ENCODE results near the gene ERVFRD-1. TPM values are rescaled to one million over a fixed set of nuclear protein-coding genes. Genes with fewer than 3 reads are reported as not detected.

The ERVFRD-1 gene, protein sequence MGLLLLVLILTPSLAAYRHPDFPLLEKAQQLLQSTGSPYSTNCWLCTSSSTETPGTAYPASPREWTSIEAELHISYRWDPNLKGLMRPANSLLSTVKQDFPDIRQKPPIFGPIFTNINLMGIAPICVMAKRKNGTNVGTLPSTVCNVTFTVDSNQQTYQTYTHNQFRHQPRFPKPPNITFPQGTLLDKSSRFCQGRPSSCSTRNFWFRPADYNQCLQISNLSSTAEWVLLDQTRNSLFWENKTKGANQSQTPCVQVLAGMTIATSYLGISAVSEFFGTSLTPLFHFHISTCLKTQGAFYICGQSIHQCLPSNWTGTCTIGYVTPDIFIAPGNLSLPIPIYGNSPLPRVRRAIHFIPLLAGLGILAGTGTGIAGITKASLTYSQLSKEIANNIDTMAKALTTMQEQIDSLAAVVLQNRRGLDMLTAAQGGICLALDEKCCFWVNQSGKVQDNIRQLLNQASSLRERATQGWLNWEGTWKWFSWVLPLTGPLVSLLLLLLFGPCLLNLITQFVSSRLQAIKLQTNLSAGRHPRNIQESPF
- polyA plus RNA-seq (2011; rRNA removed) (not detected in 2 replicates), polyA plus RNA-seq (2017; fragmentation: RNase III; extraction: RNeasy Plus Mini Kit Qiagen cat#74134 plus additional on column Dnase treatment) (not detected in 3 replicates), polyA minus RNA-seq (2011; rRNA and poly(A)+ RNA removed) (not detected in 2 replicates)
- polyA plus RNA-seq (2012; cell fraction: cytosol; rRNA removed), result not detected in 2 replicates
- polyA plus RNA-seq (2012; cell fraction: nucleus; rRNA removed), result not detected in 2 replicates

DNA sequence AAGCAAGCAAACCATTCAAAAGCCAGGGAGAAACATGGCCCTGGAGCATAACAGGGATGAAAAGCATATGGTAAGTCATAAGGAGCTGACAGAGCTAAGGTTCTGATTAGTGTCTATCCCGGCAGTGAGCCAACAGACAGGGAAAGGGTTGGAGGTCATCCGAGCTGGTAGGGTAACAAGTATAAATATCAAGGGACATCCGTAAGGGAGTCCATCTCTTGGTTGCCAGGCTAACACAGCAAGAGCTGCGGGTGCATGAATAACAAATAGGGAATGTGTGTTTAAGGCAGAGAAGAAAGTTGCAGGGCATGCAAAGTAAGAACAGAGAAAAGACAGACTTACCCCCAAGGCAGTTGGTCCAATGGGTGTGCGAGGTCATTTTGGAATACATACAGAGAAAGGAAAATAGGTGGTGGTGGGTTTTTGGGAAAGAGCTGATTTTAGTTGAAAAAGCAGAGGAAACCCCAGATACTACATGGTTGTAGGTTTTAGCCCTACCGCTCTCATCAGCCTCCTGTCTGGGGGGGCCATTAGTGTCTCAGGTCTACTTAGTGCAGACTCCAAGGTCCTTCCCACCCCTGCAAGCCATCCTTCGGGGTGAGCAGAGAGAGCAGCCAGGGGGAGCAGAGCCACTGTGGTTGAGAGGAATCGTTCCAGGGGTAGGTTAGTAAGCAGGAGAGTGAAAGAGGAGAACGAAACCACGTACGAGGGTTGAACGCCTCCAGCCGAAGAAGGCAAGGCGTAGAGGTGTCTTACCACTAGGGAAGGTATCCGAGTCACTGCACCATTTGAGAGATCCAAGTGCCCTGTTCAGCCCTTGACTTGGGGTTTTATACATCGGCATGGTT, at the start of gene ERVFRD-1:
ERVFRD-1 (minus strand) TSS at position 805 of the 848 bp plus-strand sequence. CDS start 6,415 bp downstream, outside the sequence.
- H3K4me1 ChIP-seq, result peaks cover 8% of the 10 kb centered on the region; the same call in 2 of the 3 replicates
- ChIA-PET CTCF (no interaction called here), POLR2A (no interaction called here)
- H3K9me3 ChIP-seq, result no peaks in the 10 kb centered on the region
- DNase-seq (ENCODE audit: low read depth in 1 of 2, low spot score in 1 of 2), result no peak
- no peak for FAIRE-seq
- WGBS (ENCODE audit: missing lambda C conversion rate), result 89% methylated on average over 16 of the region's 16 CpGs
- TF ChIP-seq EP300 (IDR thresholded peaks at IDR 0.05), result no peak
- TF ChIP-seq NFE2L2 (conservative IDR thresholded peaks at IDR 0.05; ENCODE audit: low read length), result no peak
- TF ChIP-seq HOXA7 (CRISPR knock-in tag; IDR thresholded peaks at IDR 0.05), result no peak
- TF ChIP-seq, protein P1, sequence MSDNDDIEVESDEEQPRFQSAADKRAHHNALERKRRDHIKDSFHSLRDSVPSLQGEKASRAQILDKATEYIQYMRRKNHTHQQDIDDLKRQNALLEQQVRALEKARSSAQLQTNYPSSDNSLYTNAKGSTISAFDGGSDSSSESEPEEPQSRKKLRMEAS (IDR thresholded peaks at IDR 0.05), result no peak
- TF ChIP-seq BHLHE40 (IDR thresholded peaks at IDR 0.05; ENCODE audit: low read depth, low read length), result no peak
- TF ChIP-seq ZSCAN20 (CRISPR knock-in tag; IDR thresholded peaks at IDR 0.05), result no peak
- TF ChIP-seq MAFK (IDR thresholded peaks at IDR 0.05; ENCODE audit: partially characterized antibody), result no peak
- TF ChIP-seq GATA3 (IDR thresholded peaks at IDR 0.05; ENCODE audit: borderline replicate concordance), result no peak
- TF ChIP-seq JUN (IDR thresholded peaks at IDR 0.05), result no peak
- TF ChIP-seq HDAC2 (IDR thresholded peaks at IDR 0.05), result no peak
- no peak within 1 kb of the TSS for H3K27ac ChIP-seq
- H3K4me3 ChIP-seq, result no peak within 1 kb of the TSS
- no peak; a peak in 1 of 6 replicates for ATAC-seq
- no peak within 1 kb of the TSS for H3K4me2 ChIP-seq

DNA sequence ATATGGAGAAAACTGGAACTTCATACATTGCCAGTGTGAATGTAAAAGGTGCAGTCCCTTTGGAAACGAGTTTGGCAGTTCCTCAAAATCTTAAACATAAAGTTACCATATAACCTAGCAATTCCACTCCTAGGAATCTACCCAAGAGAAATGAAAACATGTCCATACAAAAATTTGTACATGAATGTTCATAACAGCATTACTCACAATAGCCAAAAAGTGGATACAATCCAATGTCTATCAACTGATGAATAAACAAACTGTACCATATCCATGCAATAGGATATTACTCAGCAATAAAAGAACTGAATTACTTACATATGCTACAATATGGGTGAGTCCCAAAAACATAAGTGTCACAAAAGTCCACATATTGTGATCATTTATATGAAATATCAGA, 48.7 kb upstream of the ERVFRD-1 start:
- FAIRE-seq, result no peak
- no peak for DNase-seq (ENCODE audit: low read depth in 1 of 2, low spot score in 1 of 2)
- ATAC-seq, result no peak
- Histone ChIP-seq H3K4me2 (no peak overlapping the region), H3K4me1 (peaks cover 9% of the 10 kb centered on the region), H3K9me3 (peaks cover 8% of the 10 kb centered on the region; the same call in 1 of the 3 replicates), H3K4me3 (no peak overlapping the region), H3K27ac (no peak overlapping the region)
- ChIA-PET POLR2A (no interaction called here), CTCF (no interaction called here)
- TF ChIP-seq BHLHE40 (IDR thresholded peaks at IDR 0.05; ENCODE audit: low read depth, low read length) (no peak), GATA3 (IDR thresholded peaks at IDR 0.05; ENCODE audit: borderline replicate concordance) (no peak), MYC (IDR thresholded peaks at IDR 0.05; ENCODE audit: borderline replicate concordance, low read length) (no peak), FOSL2 (IDR thresholded peaks at IDR 0.05) (no peak), FOSL2 (CRISPR knock-in tag; IDR thresholded peaks at IDR 0.05) (no peak), HOXA7 (CRISPR knock-in tag; IDR thresholded peaks at IDR 0.05) (no peak), EHF (CRISPR knock-in tag; IDR thresholded peaks at IDR 0.05) (no peak)
- TF ChIP-seq, protein P2, sequence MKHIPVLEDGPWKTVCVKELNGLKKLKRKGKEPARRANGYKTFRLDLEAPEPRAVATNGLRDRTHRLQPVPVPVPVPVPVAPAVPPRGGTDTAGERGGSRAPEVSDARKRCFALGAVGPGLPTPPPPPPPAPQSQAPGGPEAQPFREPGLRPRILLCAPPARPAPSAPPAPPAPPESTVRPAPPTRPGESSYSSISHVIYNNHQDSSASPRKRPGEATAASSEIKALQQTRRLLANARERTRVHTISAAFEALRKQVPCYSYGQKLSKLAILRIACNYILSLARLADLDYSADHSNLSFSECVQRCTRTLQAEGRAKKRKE (CRISPR knock-in tag; IDR thresholded peaks at IDR 0.05; ENCODE audit: low read depth), result no peak
- TF ChIP-seq, protein P3, sequence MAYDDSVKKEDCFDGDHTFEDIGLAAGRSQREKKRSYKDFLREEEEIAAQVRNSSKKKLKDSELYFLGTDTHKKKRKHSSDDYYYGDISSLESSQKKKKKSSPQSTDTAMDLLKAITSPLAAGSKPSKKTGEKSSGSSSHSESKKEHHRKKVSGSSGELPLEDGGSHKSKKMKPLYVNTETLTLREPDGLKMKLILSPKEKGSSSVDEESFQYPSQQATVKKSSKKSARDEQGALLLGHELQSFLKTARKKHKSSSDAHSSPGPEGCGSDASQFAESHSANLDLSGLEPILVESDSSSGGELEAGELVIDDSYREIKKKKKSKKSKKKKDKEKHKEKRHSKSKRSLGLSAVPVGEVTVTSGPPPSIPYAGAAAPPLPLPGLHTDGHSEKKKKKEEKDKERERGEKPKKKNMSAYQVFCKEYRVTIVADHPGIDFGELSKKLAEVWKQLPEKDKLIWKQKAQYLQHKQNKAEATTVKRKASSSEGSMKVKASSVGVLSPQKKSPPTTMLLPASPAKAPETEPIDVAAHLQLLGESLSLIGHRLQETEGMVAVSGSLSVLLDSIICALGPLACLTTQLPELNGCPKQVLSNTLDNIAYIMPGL (CRISPR knock-in tag; IDR thresholded peaks at IDR 0.05; ENCODE audit: borderline replicate concordance), result no peak
- WGBS (ENCODE audit: missing lambda C conversion rate), result 57% methylated on average over 1 of the region's 1 CpG

DNA sequence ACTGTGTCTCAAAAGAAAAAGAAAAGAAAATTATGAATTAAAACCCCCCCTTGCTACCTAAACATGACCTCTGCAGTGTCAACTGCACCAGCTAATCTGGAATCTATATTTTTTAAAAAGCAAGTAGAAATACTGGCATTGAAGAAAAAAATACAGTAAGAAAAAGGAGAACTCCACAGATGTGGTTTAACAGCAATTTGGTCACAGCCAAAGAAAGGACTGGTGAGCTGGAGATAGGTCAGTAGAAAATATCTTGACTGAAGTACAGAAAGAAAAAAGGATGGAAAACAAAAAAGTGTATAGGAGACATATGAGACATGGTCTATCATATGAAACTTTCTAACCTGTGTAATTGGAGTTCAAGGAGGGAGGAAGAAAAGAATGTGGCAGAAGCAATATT, 44.1 kb upstream of the ERVFRD-1 start:
- DNase-seq (ENCODE audit: low read depth in 1 of 2, low spot score in 1 of 2) (no peak), ATAC-seq (no peak), FAIRE-seq (no peak)
- H3K4me2 ChIP-seq, result no peak overlapping the region
- H3K4me3 ChIP-seq, result no peak overlapping the region
- POLR2A ChIA-PET, result no interaction called here
- H3K9me3 ChIP-seq, result peaks cover 8% of the 10 kb centered on the region; the same call in 1 of the 3 replicates
- no peak overlapping the region for H3K27ac ChIP-seq
- CTCF ChIA-PET, result interaction anchor here (1.4 to 1.7 kb wide), 2 partner anchors 16 to 341 kb away, joined by 5 to 6 read pairs; no protein-coding TSS in a partner anchor
- H3K4me1 ChIP-seq, result no peaks in the 10 kb centered on the region
- TF ChIP-seq, protein P4, sequence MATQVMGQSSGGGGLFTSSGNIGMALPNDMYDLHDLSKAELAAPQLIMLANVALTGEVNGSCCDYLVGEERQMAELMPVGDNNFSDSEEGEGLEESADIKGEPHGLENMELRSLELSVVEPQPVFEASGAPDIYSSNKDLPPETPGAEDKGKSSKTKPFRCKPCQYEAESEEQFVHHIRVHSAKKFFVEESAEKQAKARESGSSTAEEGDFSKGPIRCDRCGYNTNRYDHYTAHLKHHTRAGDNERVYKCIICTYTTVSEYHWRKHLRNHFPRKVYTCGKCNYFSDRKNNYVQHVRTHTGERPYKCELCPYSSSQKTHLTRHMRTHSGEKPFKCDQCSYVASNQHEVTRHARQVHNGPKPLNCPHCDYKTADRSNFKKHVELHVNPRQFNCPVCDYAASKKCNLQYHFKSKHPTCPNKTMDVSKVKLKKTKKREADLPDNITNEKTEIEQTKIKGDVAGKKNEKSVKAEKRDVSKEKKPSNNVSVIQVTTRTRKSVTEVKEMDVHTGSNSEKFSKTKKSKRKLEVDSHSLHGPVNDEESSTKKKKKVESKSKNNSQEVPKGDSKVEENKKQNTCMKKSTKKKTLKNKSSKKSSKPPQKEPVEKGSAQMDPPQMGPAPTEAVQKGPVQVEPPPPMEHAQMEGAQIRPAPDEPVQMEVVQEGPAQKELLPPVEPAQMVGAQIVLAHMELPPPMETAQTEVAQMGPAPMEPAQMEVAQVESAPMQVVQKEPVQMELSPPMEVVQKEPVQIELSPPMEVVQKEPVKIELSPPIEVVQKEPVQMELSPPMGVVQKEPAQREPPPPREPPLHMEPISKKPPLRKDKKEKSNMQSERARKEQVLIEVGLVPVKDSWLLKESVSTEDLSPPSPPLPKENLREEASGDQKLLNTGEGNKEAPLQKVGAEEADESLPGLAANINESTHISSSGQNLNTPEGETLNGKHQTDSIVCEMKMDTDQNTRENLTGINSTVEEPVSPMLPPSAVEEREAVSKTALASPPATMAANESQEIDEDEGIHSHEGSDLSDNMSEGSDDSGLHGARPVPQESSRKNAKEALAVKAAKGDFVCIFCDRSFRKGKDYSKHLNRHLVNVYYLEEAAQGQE (IDR thresholded peaks at IDR 0.05), result no peak
- no peak for TF ChIP-seq ZSCAN20 (CRISPR knock-in tag; IDR thresholded peaks at IDR 0.05)
- no peak for TF ChIP-seq FOXS1 (CRISPR knock-in tag; IDR thresholded peaks at IDR 0.05)
- TF ChIP-seq ESRRA (IDR thresholded peaks at IDR 0.05; ENCODE audit: borderline replicate concordance, low read length), result no peak
- no peak for TF ChIP-seq ZC3H11A (IDR thresholded peaks at IDR 0.05)
- no peak for TF ChIP-seq EP300 (IDR thresholded peaks at IDR 0.05)
- TF ChIP-seq PHF8 (IDR thresholded peaks at IDR 0.05; ENCODE audit: borderline replicate concordance, low read depth), result no peak
- TF ChIP-seq KDM1A (IDR thresholded peaks at IDR 0.05; ENCODE audit: low read depth), result no peak
- TF ChIP-seq, protein P2 (CRISPR knock-in tag; IDR thresholded peaks at IDR 0.05; ENCODE audit: low read depth), result no peak
- no peak for TF ChIP-seq MYC (IDR thresholded peaks at IDR 0.05; ENCODE audit: borderline replicate concordance, low read length)
- TF ChIP-seq POLR2A (IDR thresholded peaks at IDR 0.05; ENCODE audit: low read length), result no peak
- TF ChIP-seq GATA3 (IDR thresholded peaks at IDR 0.05; ENCODE audit: borderline replicate concordance), result no peak

All from A549 (cell line).